HUDEP-2 (cell line): ENCODE results near the gene HTT-AS.
"Not testable (repeated sequence)": the region's sequence is repeated elsewhere in the genome, so short reads cannot be mapped to it uniquely, and the experiment has no call there.

Source experiments
- DNase-seq, 76 experiments: peaks; one replicate each; lab custom pipeline; 2025; ENCODE audit not compliant: unreplicated experiment in 76 of 76; lab: John Stamatoyannopoulos, UW

Gene HTT-AS

DNA sequence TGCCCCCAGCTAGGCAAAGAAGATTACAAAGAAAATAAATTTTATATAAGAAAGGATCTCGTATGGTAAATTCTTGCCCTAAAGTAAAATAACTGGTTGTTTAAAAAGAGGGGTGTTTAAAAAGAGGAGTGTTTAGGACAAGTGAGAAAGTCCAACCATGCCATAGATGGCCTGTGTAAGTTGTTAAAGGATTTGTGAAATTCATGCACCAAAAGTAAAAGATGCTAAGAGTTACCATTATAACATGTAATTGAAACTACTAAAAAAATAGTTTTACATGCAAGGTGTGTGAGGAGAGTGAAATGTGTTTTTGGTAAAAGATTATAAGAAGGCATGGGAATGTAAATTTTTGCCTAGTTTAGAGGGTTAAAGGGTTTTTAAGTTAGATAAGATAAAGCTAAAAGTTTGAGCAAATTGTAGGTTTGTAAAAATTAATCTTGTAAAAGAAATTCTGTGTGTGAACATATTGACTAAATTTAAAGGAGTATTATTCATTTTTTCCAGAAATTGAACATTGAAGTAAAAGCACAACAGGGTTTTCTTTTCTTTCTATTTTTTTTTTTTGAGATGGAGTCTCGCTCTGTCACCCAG, 20.1 kb downstream of the HTT-AS start:
- no peak for DNase-seq

DNA sequence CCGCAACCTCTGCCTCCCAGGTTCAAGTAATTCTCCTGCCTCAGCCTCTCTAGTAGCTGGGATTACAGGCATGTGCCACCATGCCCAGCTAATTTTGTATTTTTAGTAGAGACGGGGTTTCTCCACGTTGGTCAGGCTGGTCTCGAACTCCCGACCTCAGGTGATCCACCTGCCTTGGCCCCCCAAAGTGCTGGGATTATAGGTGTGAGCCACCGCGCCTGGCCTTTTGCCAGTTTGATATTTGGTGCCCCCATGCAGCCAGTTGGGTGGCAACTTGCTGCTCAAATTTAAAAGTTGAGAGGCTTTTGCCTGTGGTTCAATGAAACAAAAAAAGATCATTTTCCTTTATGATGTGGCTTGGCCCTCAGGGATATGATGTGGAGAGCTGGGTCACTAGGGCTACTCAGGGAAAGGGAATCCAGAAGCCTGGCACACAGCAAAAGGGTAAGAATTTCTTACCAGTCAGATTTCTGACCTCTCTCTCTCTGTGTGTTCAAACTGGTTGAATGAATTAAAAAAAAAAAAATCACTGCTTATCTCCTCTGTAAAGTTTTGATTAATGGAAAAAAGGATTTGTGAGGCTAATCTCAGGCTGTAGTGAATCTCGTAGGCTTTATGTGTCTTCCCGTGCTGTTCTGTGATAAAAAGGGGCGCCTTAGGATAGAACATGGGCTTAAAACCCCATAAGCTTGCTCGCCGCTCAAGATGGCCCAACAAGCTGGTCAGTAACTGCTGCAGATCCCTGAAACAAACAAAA, 23.0 kb downstream of the HTT-AS start:
- DNase-seq = not testable (repeated sequence)

DNA sequence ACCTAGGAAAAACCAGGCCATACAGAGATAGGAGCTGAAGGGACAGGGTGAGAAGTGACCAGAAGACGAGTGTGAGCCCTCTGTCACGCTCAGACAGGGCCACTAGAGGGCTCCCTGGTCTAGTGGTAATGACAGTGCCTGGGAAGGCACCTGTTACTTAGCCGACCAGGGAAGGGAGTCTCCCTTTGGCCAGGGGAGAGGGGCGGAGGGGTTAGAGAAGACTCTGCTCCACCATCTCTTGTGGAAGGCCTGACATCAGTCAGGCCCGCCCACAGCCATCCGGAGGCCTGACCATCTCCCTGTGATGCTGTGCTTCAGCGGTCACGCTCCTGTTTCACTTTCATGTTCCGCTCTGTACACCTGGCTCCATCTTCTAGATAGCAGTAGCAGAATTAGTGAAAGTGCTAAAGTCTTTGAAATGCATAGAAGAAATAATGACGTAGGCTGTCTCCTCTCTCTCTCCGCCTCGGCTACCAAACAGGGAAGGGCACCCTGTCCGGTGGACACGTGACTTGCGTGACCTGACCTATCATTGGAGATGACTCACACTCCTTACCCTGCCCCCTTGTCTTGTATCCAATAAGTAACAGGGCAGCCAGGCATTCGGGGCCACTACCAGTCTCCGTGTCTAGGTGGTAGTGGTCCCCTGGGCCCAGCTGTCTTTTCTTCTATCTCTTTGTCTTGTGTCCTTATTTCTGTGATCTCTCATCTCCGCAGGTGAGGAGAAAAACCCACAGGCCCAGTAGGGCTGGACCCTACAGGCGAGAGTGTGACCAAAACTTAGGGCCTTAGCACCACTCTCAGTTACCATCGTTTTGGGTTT, 26.7 kb downstream of the HTT-AS start:
- peak in 55 of 76 experiments; percentile 1 to 66 (median 35) for DNase-seq

DNA sequence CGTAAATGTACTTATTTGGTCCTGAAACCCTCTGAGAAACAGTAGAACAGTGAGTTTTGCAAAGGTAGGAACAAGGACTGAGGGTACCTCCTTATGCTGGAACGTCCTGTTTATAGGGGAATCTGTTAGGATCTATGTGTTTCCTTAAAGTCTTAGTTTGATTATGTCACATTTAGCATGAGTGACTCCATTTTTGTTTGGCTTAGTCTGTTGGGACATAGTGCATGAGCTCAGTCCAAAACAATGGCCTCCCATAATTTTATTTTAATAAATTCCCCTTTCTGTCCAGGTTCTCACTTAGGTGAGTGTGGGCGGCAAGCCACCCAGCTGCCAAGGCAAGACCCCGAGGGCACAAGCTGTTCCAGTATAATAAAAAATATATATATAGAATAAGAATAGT, 27.7 kb downstream of the HTT-AS start:
- no peak for DNase-seq

DNA sequence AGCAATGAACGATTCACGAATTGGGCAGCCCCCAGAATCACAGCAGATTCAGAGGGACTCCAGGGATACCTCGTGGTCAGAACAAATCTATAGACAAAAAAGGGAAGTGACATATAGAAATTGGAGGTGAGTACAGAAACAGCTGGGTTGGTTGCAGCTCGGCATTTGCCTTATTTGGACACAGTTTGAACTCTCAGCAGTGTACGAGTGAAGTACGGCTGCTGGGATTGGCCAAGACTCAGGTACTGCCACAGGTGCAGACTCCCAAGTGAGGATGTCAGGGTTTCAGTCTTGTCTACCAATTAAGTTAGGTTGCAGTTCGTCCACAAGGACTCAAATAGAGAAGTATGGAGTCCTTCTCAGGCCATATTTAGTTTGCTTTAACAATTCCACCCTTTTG, 28.2 kb downstream of the HTT-AS start:
- DNase-seq = no peak

DNA sequence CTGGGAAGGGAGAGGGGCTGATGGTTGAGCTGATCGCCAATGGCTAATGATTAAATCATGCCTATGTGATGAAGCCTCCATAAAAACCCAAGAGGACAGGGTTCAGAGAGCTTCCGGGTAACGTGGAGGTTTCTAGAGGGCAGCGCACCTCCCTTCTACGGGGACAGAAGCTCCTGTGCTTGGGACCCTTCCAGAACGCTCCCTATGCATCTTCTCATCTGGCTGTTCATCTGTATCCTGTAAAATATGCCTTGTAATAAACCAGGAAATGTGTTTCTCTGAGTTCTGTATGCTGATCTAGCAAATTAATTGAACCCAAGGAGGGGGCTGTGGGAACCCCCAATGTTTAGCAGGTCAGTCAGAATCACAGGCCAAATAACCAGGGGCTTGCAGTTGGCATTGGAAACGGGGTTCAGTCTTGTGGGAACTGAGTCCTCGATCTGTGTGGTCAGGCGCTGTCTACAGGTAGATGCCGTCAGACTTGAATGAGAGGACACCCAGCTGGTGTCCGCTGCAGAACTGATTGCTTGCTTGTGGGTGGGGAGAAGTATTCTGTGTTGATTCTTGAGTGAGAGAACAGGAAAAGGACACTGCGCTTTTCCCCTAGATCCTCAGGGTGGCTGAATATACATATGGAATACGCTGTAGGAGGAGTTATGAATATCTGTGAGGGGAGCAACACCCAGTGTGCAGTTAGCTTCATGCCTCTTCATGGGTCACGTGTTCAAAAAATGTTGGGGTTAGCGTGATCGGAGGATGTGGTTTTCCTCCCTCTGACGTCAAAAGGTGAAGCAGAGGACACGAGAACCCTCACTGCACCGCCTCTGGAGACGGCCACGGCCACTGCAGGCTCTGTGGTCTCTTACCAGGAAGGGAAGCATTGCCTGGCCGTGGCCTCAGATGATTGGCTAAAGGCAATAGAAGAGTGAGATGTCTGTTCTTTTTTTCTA, 29.2 kb downstream of the HTT-AS start:
- peak in 1 of 76 experiments; percentile 4 for DNase-seq

DNA sequence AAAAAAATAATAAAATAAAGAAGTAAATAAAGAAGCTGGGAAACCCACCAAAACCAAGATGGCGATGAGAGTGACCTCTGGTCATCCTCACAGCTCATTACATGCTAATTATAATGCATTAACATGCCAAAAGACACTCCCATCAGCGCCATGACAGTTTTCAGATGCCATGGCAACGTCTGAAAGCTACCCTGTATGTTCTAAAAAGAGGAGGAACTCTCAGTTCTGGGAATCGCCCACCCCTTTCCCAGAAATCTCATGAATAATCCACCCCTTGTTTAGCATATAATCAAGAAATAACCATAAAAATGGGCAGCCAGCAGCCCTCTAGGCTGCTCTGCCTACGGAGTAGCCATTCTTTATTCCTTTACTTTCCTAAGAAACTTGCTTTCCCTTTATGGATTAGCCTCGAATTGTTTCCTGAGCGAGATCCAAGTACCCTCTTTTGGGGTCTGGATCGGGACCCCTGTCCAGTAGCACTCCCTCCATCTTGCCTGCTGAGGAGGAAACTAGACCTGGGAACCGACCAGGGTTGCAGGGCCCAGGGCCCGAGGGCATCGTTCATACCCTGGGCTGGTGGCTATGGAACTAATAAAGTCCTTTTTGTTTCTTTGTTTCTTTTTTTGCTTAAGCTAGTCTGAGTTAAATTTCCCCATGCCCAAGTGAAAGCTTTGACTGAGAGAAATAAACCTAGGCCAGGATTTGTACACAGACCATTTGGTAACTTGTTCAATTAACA, 30.9 kb downstream of the HTT-AS start:
- DNase-seq = no peak

DNA sequence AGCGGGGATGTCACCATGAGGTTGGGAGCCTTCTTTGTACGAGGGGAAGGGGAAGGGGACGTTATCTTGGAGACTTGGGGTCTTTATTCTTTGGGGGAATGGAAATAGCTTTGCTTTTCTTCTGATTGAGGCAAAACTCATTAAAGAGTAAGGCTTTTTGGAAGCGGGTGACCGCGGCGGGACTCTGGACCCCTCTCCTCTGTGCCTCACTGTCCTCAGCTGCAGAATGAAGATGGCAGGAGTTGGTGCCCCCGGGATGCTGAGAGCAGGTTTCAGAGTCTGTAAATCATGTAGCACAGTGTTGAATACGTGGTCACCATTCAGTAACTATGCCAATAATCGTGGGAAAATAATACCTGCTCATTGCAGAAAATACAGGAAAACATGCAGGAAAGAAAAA, 32.1 kb downstream of the HTT-AS start:
- DNase-seq = no peak

DNA sequence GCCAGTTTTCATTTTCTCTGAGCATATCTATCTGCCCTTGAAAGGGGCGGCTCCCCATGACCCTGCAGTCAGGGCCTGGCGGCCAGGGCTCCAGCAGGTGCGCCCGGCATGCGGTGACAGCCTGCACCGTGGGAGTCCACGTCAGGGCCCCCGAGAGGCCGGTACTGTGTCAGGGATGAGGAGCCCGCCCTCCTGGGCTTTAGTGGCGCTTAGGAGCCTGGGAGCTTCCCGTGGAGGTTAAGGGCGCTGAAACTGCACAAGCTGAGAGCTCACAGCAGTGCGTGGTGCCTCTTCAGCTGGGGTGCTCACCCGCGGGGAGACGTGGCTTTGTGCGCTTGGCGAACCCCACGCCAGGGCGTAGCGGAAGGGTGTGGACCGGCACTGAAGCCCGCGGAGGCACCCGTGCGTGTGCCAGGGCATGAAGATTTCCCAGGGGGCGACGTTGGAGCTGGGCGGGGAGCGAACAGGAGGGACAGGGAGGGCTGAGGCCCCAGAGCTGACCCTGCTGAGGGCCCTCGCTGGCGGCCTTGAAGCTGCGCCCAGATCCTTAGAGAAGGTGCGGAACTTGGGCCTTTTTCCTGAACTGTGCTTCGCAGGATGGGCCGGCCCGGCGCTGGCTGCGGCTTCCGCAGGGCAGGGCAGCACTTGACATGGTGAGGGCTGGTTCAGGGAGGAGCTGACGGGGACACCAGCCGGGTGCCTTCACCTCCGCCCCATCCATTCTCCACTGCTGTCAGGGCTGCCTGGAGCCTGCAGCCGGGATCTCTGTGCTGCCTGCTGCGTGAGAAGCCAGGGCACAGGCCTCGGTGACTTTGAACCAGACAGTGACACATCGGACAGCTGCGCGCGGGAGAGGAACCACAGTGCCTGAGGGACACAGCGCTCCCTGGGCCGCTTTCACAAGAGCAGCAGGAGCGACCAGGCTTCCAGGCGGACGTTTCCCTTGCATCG, 32.9 kb downstream of the HTT-AS start:
- DNase-seq = no peak

DNA sequence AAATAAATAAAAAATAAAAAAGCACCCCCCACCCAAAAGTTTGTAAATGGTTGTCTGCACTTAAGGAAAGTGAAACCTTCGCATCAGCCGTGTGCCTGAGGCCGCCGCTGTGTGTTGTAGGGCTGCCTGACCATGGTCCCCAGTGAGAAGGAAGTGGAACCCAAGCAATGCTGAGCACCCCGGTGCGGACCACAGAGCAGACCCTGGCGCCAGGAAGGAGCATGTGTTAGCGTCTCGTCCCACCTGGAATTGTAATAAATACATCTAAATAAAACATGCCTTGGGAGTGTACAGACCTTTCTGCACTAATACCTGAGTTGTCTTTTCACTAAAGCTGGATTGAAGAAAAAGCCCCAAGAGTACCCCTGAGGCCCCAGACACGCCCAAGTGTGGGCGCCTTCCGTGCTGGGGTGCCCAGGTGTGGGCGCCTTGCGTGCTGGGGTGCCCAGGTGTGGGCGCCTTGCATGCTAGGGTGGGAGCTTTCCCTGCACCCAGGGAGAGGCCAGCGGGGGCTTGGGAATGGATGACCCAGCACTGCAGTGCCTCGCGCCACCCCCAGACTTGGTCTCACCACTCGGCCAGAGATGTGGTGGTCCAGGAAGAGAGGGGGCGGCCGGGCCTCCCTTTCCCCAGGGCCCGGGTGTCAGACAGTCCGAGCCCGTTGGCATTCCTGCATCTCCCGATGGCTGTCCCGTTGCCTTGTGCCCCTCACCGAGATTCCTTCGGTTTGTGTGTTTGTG, 33.7 kb downstream of the HTT-AS start:
- DNase-seq = no peak

DNA sequence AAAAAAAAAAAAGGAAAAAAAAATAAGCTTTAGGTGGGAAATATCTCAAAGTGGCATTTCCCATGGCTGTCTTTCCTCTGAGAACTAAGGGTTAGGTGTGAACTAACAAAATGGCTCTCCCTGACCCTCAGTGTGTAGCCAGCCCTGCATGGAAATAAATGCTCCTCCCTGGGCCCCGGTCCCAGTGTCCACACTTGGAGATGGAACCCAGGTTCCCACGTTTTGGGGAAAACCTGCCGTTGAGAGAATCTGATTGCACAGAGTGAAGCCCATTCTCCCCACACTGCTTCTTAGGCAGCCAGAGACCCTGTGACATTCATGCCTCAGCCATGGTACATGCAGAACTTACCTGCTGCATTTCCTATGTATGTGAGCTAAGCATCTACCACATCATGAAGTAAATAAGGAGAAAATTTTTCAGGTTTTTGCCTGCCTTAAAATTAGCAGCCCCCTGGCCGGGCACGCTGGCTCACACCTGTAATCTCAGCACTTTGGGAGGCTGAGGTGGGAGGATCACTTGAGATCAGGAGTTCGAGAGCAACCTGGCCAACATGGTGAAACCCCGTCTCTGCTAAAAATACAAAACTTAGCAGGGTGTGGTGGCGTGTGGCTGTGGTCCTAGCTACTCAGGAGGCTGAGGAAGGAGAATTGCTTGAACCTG, 34.5 kb downstream of the HTT-AS start:
- DNase-seq = no peak

DNA sequence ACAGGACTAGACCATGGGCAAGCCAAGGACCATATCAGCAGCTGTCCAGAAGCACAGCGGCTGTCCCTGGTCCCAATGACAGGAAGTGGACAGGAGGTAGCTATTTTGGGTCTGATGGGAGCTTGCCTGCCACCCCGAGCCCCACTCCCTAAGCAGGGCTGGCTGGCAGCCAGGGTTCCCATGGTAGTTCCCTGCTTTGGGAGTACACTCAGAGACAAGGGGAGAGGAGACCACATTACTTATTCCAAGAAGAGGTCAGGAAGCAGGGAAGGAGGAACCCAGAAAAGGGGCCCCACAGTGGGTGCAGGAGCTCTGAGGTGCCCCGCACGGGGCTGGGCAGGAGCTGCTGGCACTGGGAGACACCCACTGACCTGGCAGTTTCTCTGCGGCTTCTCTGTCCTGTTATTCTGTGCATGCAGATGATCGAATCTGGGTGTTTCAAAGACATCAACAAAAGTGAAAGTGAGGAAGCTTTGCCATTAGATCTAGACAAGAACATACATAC, 36.3 kb downstream of the HTT-AS start:
- peak in 1 of 76 experiments; percentile 12 for DNase-seq

DNA sequence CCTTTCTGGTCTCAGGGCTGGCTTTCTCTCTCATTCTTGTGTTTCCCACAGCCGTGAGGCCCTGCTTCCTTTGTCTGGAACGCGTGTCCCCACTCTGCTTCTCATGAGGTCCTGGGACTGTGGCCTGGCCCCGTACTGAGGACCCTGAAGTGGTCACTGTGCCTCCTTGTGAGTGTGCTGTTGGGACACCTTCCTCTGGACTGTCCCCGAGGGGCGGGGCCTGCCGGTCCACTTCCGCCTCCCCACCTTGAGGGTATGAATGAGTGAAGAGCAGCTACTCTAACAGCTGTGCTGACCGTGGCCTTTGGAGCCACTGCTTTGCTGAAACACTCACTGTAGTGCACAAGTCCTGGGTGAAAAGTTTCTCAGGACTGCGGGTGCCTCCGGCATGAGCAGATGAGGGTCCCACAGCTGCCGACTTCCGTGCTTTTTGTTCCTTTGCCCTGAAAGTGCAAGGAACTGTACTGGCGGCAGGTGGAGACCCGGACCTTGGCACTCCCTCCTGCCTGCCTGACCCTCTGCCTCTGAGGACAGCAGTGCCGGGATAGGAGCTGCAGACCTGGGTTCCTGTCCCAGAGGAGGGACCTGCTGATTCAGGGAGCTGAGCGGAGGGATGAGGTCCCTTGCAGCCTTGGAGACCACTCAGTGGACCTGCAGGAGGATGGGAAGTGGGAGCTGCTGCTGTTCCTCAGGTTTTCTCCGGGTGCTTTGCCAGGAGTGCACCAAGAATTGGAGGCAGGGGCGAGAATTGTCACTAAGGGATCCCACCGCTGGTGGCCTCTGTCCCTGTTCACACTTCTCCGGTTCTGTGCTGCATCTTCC, 38.0 kb downstream of the HTT-AS start:
- no peak for DNase-seq

DNA sequence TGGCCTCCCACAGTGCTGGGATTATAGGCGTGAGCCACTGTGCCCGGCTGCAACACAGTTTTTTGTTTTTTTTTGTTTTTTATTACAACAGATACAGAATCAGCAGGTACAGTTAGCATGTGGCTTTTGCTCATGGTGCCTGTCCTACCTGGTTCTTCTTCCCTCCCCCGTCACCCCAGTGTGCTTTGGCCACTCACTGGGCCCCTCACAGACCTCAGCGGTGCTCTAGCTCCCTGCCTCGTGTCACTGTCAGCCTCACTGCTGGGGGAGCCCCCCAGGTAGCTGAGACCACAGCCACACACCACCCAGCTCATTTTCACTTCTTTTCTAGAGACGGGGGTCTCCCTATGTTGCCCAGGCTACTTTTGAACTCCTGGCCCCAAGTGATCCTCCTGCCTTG, 38.7 kb downstream of the HTT-AS start:
- no peak for DNase-seq

DNA sequence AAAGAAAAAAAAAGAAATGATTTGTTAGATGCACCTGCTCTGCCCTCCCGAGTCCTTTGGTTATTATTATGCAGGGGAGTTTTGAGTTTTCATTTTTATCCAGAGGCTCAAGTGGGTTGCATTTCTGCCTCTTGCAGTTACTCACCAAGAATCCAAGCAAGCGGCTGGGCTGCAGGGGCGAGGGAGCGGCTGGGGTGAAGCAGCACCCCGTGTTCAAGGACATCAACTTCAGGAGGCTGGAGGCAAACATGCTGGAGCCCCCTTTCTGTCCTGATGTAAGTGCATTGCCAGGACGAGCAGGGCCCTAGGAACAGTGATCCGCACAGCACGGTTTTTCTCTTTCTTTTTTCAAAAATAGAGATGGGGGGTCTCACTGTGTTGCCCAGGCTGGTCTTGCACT, 39.1 kb downstream of the HTT-AS start:
- no peak for DNase-seq

DNA sequence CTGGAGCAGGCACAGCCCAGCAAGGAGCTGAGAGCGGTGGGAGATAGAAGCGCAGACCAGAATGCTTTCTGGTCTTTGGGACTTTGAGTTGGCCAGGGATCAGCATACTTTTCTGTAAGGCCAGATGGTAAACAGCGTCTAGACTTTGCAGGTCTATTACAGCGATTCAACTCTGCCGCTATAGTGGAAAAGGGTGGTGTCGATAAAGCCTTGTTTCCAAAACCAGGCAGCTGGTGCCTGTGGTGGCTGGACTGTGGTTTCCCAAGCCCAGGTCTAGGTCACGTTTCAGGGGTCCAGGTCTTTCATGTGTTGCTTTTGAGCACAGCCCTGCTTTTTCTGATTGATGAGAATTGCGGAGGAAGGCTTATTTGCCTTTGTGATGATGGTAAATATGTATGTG, 40.1 kb downstream of the HTT-AS start:
- no peak for DNase-seq
